K562 (cell line): Measurements from ENCODE around the gene SPINK8. TPM values are rescaled to one million over a fixed set of nuclear protein-coding genes. Genes with fewer than 3 reads are reported as not detected.

ENCODE experiments used
- ATAC-seq: fragments of 200-7000 bp; cut with Tn5 transposase; 3 replicates; pipeline ENCODE4 v1.9.1; 2020; ENCODE audit warnings: moderate library complexity
- BruUV-seq: library from RNA; stranded (reverse); fragments of 400-500 nt; replicated peaks from 2 replicates; lab custom pipeline; 2021; lab: Mats Ljungman, UMichigan
- CTCF ChIA-PET: fragments of 300-600 bp; formaldehyde crosslinking; extraction: SDS; loops from one replicate; lab custom pipeline; 2021; ENCODE audit warnings: low intra/inter-chr PET ratio; lab: Yijun Ruan, JAX
- POLR2A ChIA-PET: fragments of 300-600, 350-650 bp; sonication (Branson Sonifier 250); formaldehyde crosslinking; extraction: SDS; loops from one replicate; lab custom pipeline; 2021; ENCODE audit warnings: antibody characterized with exemption, inconsistent platforms; lab: Yijun Ruan, JAX
- DNase-seq, 4 experiments: peaks; one replicate each; pipeline versions ENCODE4 v3.0.0 to v3.0.0-alpha.2; 2011 to 2018; ENCODE audit warnings: low spot score in 3 of 4, mixed read lengths in 3 of 4; ENCODE audit errors: extremely low read depth in 1 of 4
- FAIRE-seq: peaks from 2 replicates; lab custom pipeline; 2011; peaks lifted over from hg19 to GRCh38; lab: Jason Lieb, UNC
- H2AFZ ChIP-seq: 2 replicates; pipeline ENCODE4 v1.6.0; 2011; ENCODE audit warnings: low read depth, low read length, control low read depth, inconsistent platforms
- H3K27ac ChIP-seq: fragments of 200-600 bp; 3 replicates; pipeline ENCODE4 v1.8.0; 2011; ENCODE audit warnings: low read depth, mild to moderate bottlenecking, control low read depth, inconsistent platforms, low read length, moderate library complexity, mixed read lengths; ENCODE audit errors: extremely low read depth
- H3K27me3 ChIP-seq, 2 experiments: fragments of 300-600 bp in 1 of 2; 2 replicates in 1 of 2; 3 replicates in 1 of 2; pipeline versions ENCODE4 v1.6.0 to v1.8.0; 2011; ENCODE audit warnings: inconsistent platforms in 2 of 2, low read length in 2 of 2, mild to moderate bottlenecking in 1 of 2, mixed read lengths in 1 of 2, moderate library complexity in 1 of 2; ENCODE audit not compliant: control insufficient read depth in 2 of 2, insufficient read depth in 2 of 2
- H3K36me3 ChIP-seq: fragments of 300-600 bp; 3 replicates; pipeline ENCODE4 v1.8.0; 2011; ENCODE audit warnings: mild to moderate bottlenecking, low read length, inconsistent platforms; ENCODE audit not compliant: control insufficient read depth, insufficient read depth
- H3K4me1 ChIP-seq, 2 experiments: fragments of 200-600 bp in 1 of 2; replicated peaks in 1 of 2; 2 replicates in 1 of 2; 3 replicates in 1 of 2; pipeline versions ENCODE4 v1.5.1 to v1.8.0; 2011; ENCODE audit warnings: inconsistent platforms in 2 of 2, low read length in 2 of 2, mild to moderate bottlenecking in 1 of 2, mixed read lengths in 1 of 2, moderate library complexity in 1 of 2; ENCODE audit not compliant: control insufficient read depth in 2 of 2, insufficient read depth in 2 of 2
- H3K4me2 ChIP-seq: 2 replicates; pipeline ENCODE4 v1.6.1; 2011; ENCODE audit warnings: low read length, control low read depth, inconsistent platforms, mixed read lengths; ENCODE audit not compliant: insufficient read depth
- H3K4me3 ChIP-seq: fragments of 200-600 bp; sonication (generic), shearing (Covaris generic); 2 replicates; pipeline ENCODE4 v1.5.1; 2016; ENCODE audit warnings: control low read depth, inconsistent platforms
- H3K79me2 ChIP-seq: fragments of 200-600 bp; 3 replicates; pipeline ENCODE4 v1.8.0; 2011; ENCODE audit warnings: low read length, inconsistent platforms; ENCODE audit not compliant: control insufficient read depth, insufficient read depth
- H3K9ac ChIP-seq, 2 experiments: 2 replicates each; pipeline versions ENCODE4 v1.6.0 to v1.6.1; 2011; ENCODE audit warnings: low read depth in 2 of 2, low read length in 2 of 2, control low read depth in 1 of 2, inconsistent platforms in 1 of 2, mild to moderate bottlenecking in 1 of 2, mixed read lengths in 1 of 2; ENCODE audit not compliant: insufficient read depth in 1 of 2
- H3K9me1 ChIP-seq: one replicate; pipeline ENCODE4 v1.6.0; 2011; ENCODE audit warnings: inconsistent platforms, mild to moderate bottlenecking, low read length, moderate library complexity; ENCODE audit not compliant: control insufficient read depth, insufficient read depth
- H3K9me3 ChIP-seq: replicated peaks from 2 replicates; pipeline ENCODE4 v1.5.1; 2011; ENCODE audit warnings: low read depth, low read length, inconsistent platforms; ENCODE audit not compliant: control insufficient read depth, insufficient read depth
- H4K20me1 ChIP-seq: replicated peaks from 2 replicates; pipeline ENCODE4 v1.6.1; 2011; ENCODE audit warnings: low read length, inconsistent platforms, mixed read lengths; ENCODE audit not compliant: control insufficient read depth, insufficient read depth
- HIVEP1 ChIP-seq: fragments of 250-450 bp; sonication (Bioruptor Pico); IDR thresholded peaks from 2 replicates; pipeline ENCODE4 v1.4.0; 2020; ENCODE audit warnings: mild to moderate bottlenecking
- HNRNPK ChIP-seq: fragments of 200-400 bp; formaldehyde crosslinking; IDR thresholded peaks from one replicate; pipeline ENCODE4 v1.6.1; 2018; ENCODE audit warnings: mild to moderate bottlenecking, low read depth, low read length; ENCODE audit not compliant: poor library complexity, severe bottlenecking
- ILF3 ChIP-seq: fragments of 450-650 bp; IDR thresholded peaks from 2 replicates; pipeline ENCODE4 v1.6.1; 2018; ENCODE audit warnings: antibody characterized with exemption, mild to moderate bottlenecking, moderate library complexity, borderline replicate concordance
- KHSRP ChIP-seq: fragments of 450-650 bp; IDR thresholded peaks from 2 replicates; pipeline ENCODE4 v1.6.1; 2017
- PML ChIP-seq: IDR thresholded peaks from 2 replicates; pipeline ENCODE4 v1.6.1; 2012; ENCODE audit warnings: low read length, inconsistent platforms
- PURB ChIP-seq: sonication (generic); formaldehyde crosslinking; IDR thresholded peaks from 2 replicates; pipeline ENCODE4 v1.9.0; 2021; ENCODE audit warnings: low read depth, mild to moderate bottlenecking, missing genetic modification reagents
- RBM17 ChIP-seq: fragments of 200-400 bp; formaldehyde crosslinking; IDR thresholded peaks from 2 replicates; pipeline ENCODE4 v1.6.1; 2017; ENCODE audit warnings: low read depth, mild to moderate bottlenecking, low read length, borderline replicate concordance
- TSC22D4 ChIP-seq: fragments of 450-650 bp; IDR thresholded peaks from 2 replicates; pipeline ENCODE4 v1.6.1; 2016; ENCODE audit warnings: missing genetic modification characterization, missing biosample characterization, control low read depth
- ZNF197 ChIP-seq: fragments of 200-800 bp; sonication (Bioruptor generic); IDR thresholded peaks from 2 replicates; pipeline ENCODE4 v1.6.1; 2016; ENCODE audit warnings: low read depth, missing genetic modification characterization, missing compliant biosample characterization
- ZNF707 ChIP-seq: fragments of 250-450 bp; sonication (Bioruptor Pico); conservative IDR thresholded peaks from 2 replicates; pipeline ENCODE4 v1.8.0; 2022; ENCODE audit warnings: inconsistent platforms, mild to moderate bottlenecking, moderate library complexity
- WGBS: fragments of 100-300 bp; shearing (Covaris generic); methylation state at CpG from one replicate; pipeline ENCODE4 v1.1.6; 2016; ENCODE audit warnings: low coverage, mixed read lengths; ENCODE audit not compliant: insufficient coverage; ENCODE audit errors: missing lambda C conversion rate; 5-methylcytosine and 5-hydroxymethylcytosine counted together
- in situ Hi-C: fragments of 300-500 bp; cut with MboI; formaldehyde crosslinking; loops from 4 replicates; pipeline ENCODE4 v1.15.0; 2018; ENCODE audit warnings: inconsistent platforms, mixed read lengths
- intact Hi-C: fragments of 100-400 bp; cut with micrococcal nuclease; formaldehyde crosslinking; loops from 2 replicates; pipeline ENCODE4 v1.14.2; 2022
- polyA plus RNA-seq, 8 experiments: library from polyadenylated mRNA; depleted of rRNA in 4 of 8; stranded (reverse) in 5 of 8; unstranded in 3 of 8; fragments of >200 nt; fragmentation: Nextera tagmentation in 2 of 8; fragmentation: Illumina TruSeq in 1 of 8; extraction: Ambion mirVana in 2 of 8; extraction: Trizol in 1 of 8; gene quantifications; 2 replicates each; pipeline versions ENCODE4 v1.2.1 to v1.2.3, GENCODE V29; 2011 to 2014; ENCODE audit warnings: inconsistent platforms in 1 of 8, missing spikeins in 1 of 8
- total RNA-seq, 7 experiments: library from RNA; depleted of rRNA in 6 of 7; stranded (reverse); fragments of >200 nt in 6 of 7; fragmentation: Illumina TruSeq in 2 of 7; extraction: Trizol in 2 of 7; gene quantifications; 2 replicates each; pipeline versions ENCODE4 v1.2.1 to v1.2.3, GENCODE V29; 2011 to 2021; ENCODE audit warnings: low replicate concordance in 1 of 7
- TF ChIP-seq, protein P1 (sequence below): fragments of 450-650 bp; IDR thresholded peaks from 2 replicates; pipeline ENCODE4 v1.6.1; 2016; ENCODE audit warnings: low read depth, mild to moderate bottlenecking, moderate library complexity
- TF ChIP-seq, protein P2 (sequence below): fragments of 250-450 bp; sonication (Bioruptor Pico); IDR thresholded peaks from 2 replicates; pipeline ENCODE4 v1.6.1; 2021; ENCODE audit warnings: mild to moderate bottlenecking
- TF ChIP-seq, protein P3 (sequence below): sonication (generic); formaldehyde crosslinking; IDR thresholded peaks from 2 replicates; pipeline ENCODE4 v1.8.0; 2022; ENCODE audit warnings: mild to moderate bottlenecking, low read depth, missing genetic modification reagents
- TF ChIP-seq, protein P4 (sequence below): fragments of 250-450 bp; sonication (Bioruptor Pico); IDR thresholded peaks from 2 replicates; pipeline ENCODE4 v1.9.0; 2021; ENCODE audit warnings: mild to moderate bottlenecking, inconsistent platforms

The SPINK8 gene
- total and polyA plus RNA-seq, 9 of the 15 experiments (the other 6 are each of a cell fraction or from before 2014, with no cell fraction given), result not detected

DNA sequence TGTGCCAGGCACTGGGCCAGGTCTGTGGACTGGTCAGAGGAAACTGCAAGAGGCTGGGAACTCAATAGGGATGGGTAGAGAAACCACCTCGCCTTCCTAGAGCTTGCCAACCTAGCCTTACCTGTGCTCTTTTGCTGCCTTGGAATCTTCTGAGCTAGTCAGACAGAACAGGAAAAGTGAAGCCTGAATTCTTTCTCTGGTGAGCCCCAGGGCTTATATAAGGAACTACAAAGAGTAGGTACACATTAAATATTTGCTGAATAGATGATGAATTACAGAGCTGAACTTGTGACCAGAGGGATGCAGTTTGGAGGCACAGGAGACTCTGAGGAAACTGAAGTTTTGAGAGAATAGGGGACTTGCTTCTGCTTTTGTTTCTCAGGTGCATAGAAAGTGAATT is 23.0 kb upstream of the SPINK8 start (continued):
- TF ChIP-seq, protein P1, sequence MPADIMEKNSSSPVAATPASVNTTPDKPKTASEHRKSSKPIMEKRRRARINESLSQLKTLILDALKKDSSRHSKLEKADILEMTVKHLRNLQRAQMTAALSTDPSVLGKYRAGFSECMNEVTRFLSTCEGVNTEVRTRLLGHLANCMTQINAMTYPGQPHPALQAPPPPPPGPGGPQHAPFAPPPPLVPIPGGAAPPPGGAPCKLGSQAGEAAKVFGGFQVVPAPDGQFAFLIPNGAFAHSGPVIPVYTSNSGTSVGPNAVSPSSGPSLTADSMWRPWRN, result no peak
- no peak for TF ChIP-seq HNRNPK
- no peak for TF ChIP-seq PURB (CRISPR knock-in tag)

DNA sequence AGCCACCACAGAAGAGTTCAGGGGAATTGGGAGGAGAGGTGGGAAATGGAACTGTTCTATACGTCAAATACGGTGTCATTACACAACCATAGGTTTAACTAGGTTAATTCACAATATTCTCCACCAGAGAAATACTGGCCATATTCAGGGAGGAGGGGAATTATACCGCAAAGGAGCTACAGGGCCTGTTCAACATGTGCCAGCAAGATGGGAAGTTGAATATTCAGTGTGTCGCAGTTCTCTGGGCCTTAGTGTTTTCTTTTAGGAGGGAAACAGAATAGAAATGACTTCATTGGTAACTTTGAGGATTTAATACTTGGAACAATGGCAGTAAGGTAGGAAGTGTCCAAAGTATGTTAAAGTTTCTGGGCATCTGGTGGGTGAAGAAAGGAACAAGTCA is 20.5 kb upstream of the SPINK8 start:
- CTCF ChIA-PET, result no interaction called here
- no peak overlapping the region for H3K27ac ChIP-seq
- no peak overlapping the region for H3K9ac ChIP-seq
- H3K4me2 ChIP-seq, result no peak overlapping the region
- intact Hi-C loops (no loop called here), in situ Hi-C loops (no loop called here)
- BruUV-seq, result no TSS peak
- no peaks in the 10 kb centered on the region for H3K36me3 ChIP-seq
- no peaks in the 10 kb centered on the region for H4K20me1 ChIP-seq
- DNase-seq (no peak), FAIRE-seq (no peak), ATAC-seq (no peak)
- no peak overlapping the region for H2AFZ ChIP-seq
- H3K4me3 ChIP-seq, result no peak overlapping the region
- H3K9me3 ChIP-seq, result no peaks in the 10 kb centered on the region
- no peaks in the 10 kb centered on the region for H3K4me1 ChIP-seq
- 3% methylated on average over 4 of the region's 4 CpGs for WGBS
- POLR2A ChIA-PET, result no interaction called here
- H3K27me3 ChIP-seq, result peaks cover 3 to 13% of the 10 kb centered on the region in 2 experiments; a peak in 3 of 5 replicates
- no peak for TF ChIP-seq PML
- TF ChIP-seq, protein P2, sequence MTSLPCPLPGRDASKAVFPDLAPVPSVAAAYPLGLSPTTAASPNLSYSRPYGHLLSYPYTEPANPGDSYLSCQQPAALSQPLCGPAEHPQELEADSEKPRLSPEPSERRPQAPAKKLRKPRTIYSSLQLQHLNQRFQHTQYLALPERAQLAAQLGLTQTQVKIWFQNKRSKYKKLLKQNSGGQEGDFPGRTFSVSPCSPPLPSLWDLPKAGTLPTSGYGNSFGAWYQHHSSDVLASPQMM (CRISPR knock-in tag), result no peak
- no peak for TF ChIP-seq ZNF707 (CRISPR knock-in tag)
- TF ChIP-seq HIVEP1 (CRISPR knock-in tag), result no peak
- TF ChIP-seq ZNF197, result no peak
- TF ChIP-seq, protein P3, sequence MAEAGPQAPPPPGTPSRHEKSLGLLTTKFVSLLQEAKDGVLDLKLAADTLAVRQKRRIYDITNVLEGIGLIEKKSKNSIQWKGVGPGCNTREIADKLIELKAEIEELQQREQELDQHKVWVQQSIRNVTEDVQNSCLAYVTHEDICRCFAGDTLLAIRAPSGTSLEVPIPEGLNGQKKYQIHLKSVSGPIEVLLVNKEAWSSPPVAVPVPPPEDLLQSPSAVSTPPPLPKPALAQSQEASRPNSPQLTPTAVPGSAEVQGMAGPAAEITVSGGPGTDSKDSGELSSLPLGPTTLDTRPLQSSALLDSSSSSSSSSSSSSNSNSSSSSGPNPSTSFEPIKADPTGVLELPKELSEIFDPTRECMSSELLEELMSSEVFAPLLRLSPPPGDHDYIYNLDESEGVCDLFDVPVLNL (CRISPR knock-in tag), result no peak
- TF ChIP-seq TSC22D4 (tag), result no peak
- no peak for TF ChIP-seq KHSRP
- no peak for TF ChIP-seq RBM17
- TF ChIP-seq ILF3, result no peak
- TF ChIP-seq, protein P4, sequence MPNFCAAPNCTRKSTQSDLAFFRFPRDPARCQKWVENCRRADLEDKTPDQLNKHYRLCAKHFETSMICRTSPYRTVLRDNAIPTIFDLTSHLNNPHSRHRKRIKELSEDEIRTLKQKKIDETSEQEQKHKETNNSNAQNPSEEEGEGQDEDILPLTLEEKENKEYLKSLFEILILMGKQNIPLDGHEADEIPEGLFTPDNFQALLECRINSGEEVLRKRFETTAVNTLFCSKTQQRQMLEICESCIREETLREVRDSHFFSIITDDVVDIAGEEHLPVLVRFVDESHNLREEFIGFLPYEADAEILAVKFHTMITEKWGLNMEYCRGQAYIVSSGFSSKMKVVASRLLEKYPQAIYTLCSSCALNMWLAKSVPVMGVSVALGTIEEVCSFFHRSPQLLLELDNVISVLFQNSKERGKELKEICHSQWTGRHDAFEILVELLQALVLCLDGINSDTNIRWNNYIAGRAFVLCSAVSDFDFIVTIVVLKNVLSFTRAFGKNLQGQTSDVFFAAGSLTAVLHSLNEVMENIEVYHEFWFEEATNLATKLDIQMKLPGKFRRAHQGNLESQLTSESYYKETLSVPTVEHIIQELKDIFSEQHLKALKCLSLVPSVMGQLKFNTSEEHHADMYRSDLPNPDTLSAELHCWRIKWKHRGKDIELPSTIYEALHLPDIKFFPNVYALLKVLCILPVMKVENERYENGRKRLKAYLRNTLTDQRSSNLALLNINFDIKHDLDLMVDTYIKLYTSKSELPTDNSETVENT (CRISPR knock-in tag), result no peak
- no peaks in the 10 kb centered on the region for H3K79me2 ChIP-seq
- H3K9me1 ChIP-seq, result no peaks in the 10 kb centered on the region
